Prostate gland (tissue), 2 donors: ENCODE data around the gene BTD. TPM values are rescaled to one million over a fixed set of nuclear protein-coding genes. Genes with fewer than 3 reads are reported as not detected.

Experiments used
- DNase-seq: peaks from one replicate; pipeline ENCODE4 v3.0.0-alpha.2; 2019; ENCODE audit warnings: low spot score
- H3K27ac ChIP-seq, 2 donors: fragments of 200-600 bp; sonication (generic); 2 replicates each; pipeline ENCODE4 v1.5.1; 2017 to 2019
- H3K27me3 ChIP-seq: fragments of 200-600 bp; sonication (generic); replicated peaks from 2 replicates; pipeline ENCODE4 v1.5.1; 2019; ENCODE audit not compliant: insufficient read depth
- H3K36me3 ChIP-seq, 2 donors: fragments of 200-600 bp; sonication (generic); 1 replicate in 1 of 2; 2 replicates in 1 of 2; pipeline versions ENCODE4 v1.5.1 to v1.8.1; 2017 to 2019
- H3K4me1 ChIP-seq: fragments of 200-600 bp; sonication (generic); replicated peaks from 2 replicates; pipeline ENCODE4 v1.5.1; 2019
- H3K4me3 ChIP-seq, 2 donors: fragments of 200-600 bp; sonication (generic); 2 replicates each; pipeline ENCODE4 v1.5.1; 2017 to 2019
- H3K9me3 ChIP-seq: fragments of 200-600 bp; sonication (generic); 2 replicates; pipeline ENCODE4 v1.5.1; 2017
- CTCF ChIP-seq, 4 experiments: fragments of 200-600 bp in 2 of 4; fragments of 450-650 bp in 2 of 4; sonication (generic) in 2 of 4; IDR thresholded peaks; 1 replicate in 3 of 4; 2 replicates in 1 of 4; pipeline ENCODE4 v1.5.1; 2016 to 2019; ENCODE audit warnings: antibody characterized with exemption in 4 of 4, mild to moderate bottlenecking in 2 of 4, moderate library complexity in 2 of 4
- POLR2A ChIP-seq: fragments of 450-650 bp; IDR thresholded peaks from one replicate; pipeline ENCODE4 v1.6.1; 2016; ENCODE audit warnings: antibody characterized with exemption, mild to moderate bottlenecking
- POLR2AphosphoS5 ChIP-seq: sonication (generic); formaldehyde crosslinking; IDR thresholded peaks from one replicate; pipeline ENCODE4 v1.6.1; 2017; ENCODE audit warnings: antibody characterized with exemption
- WGBS: methylation state at CpG from one replicate; pipeline ENCODE4 v1.1.5; 2018; 5-methylcytosine and 5-hydroxymethylcytosine counted together
- intact Hi-C: fragments of 100-400 bp; cut with DNase I; formaldehyde crosslinking; loops from one replicate; pipeline ENCODE4 v1.14.2; 2022
- total RNA-seq, 2 donors: library from RNA; depleted of rRNA; stranded (reverse); fragments of >200 nt; gene quantifications; one replicate each; pipeline ENCODE4 v1.1.0, GENCODE V29; 2016

The BTD gene
- total RNA-seq, 2 donors from 2014 or later: 34.4 to 42.7 TPM

GRCh38 chr3:15623535-15624440 lies 22.2 kb downstream of the BTD start:
- Histone ChIP-seq H3K4me3 (no peak overlapping the region), H3K9me3 (no peaks in the 10 kb centered on the region), H3K4me1 (no peaks in the 10 kb centered on the region), H3K27ac (no peak overlapping the region), H3K36me3 (no peaks in the 10 kb centered on the region), H3K27me3 (no peaks in the 10 kb centered on the region)
- no peak for DNase-seq
- TF ChIP-seq CTCF (IDR thresholded peaks at IDR 0.05) (no peak), POLR2AphosphoS5 (no peak), POLR2A (no peak)
- intact Hi-C loops: no loop called here
- 88% methylated on average over 4 of the region's 4 CpGs for WGBS

GRCh38 chr3:15628967-15629366 lies 27.4 kb downstream of the BTD start:
- TF ChIP-seq CTCF (IDR thresholded peaks at IDR 0.05) (no peak), POLR2AphosphoS5 (no peak), POLR2A (no peak)
- no peak overlapping the region for H3K27ac ChIP-seq
- H3K36me3 ChIP-seq: no peaks in the 10 kb centered on the region
- intact Hi-C loops: no loop called here
- H3K9me3 ChIP-seq: no peaks in the 10 kb centered on the region
- peaks cover 3% of the 10 kb centered on the region for H3K4me1 ChIP-seq
- H3K27me3 ChIP-seq: no peaks in the 10 kb centered on the region
- no peak for DNase-seq
- no peak overlapping the region for H3K4me3 ChIP-seq

GRCh38 chr3:15629860-15630597 lies 28.5 kb downstream of the BTD start:
- TF ChIP-seq POLR2A (no peak), POLR2AphosphoS5 (peak; percentile 69), CTCF (IDR thresholded peaks at IDR 0.05) (peak; percentile 54 to 76 (median 72))
- no peak overlapping the region for H3K27ac ChIP-seq
- H3K4me3 ChIP-seq: no peak overlapping the region
- DNase-seq: peak; percentile 67
- H3K36me3 ChIP-seq: no peaks in the 10 kb centered on the region
- H3K27me3 ChIP-seq: no peaks in the 10 kb centered on the region
- intact Hi-C loops: loop anchor here (1.0 to 10.0 kb wide), 3 partner anchors 167 to 615 kb away; partner anchors contain the start of gene ANKRD28
- peaks cover 6% of the 10 kb centered on the region for H3K4me1 ChIP-seq
- no peaks in the 10 kb centered on the region for H3K9me3 ChIP-seq
- WGBS: 47% methylated on average over 10 of the region's 10 CpGs

GRCh38 chr3:15630646-15631350 lies 29.3 kb downstream of the BTD start:
- H3K27me3 ChIP-seq: no peaks in the 10 kb centered on the region
- intact Hi-C loops: loop anchor here (1.0 to 10.0 kb wide), 3 partner anchors 167 to 614 kb away; partner anchors contain the start of gene ANKRD28
- peak overlapping the region in 1 of 2 donors; percentile 58 for H3K27ac ChIP-seq
- TF ChIP-seq POLR2AphosphoS5 (peak; percentile 6), POLR2A (no peak)
- H3K4me3 ChIP-seq: no peak overlapping the region
- no peaks in the 10 kb centered on the region for H3K36me3 ChIP-seq
- H3K9me3 ChIP-seq: no peaks in the 10 kb centered on the region
- H3K4me1 ChIP-seq: peaks cover 13% of the 10 kb centered on the region
- 20% methylated on average over 8 of the region's 8 CpGs for WGBS
- no peak for DNase-seq
